HuH-7 (cell line): ENCODE results near the gene RCCD1.
A peak's percentile ranks its signal among the peaks of the same experiment; 100 is the strongest.
"Not testable (repeated sequence)": the region's sequence is repeated elsewhere in the genome, so short reads cannot be mapped to it uniquely, and the experiment has no call there.

Source experiments
- DNase-seq: peaks from one replicate; pipeline ENCODE4 v3.0.0; 2011; ENCODE audit warnings: low spot score

RCCD1 gene

DNA sequence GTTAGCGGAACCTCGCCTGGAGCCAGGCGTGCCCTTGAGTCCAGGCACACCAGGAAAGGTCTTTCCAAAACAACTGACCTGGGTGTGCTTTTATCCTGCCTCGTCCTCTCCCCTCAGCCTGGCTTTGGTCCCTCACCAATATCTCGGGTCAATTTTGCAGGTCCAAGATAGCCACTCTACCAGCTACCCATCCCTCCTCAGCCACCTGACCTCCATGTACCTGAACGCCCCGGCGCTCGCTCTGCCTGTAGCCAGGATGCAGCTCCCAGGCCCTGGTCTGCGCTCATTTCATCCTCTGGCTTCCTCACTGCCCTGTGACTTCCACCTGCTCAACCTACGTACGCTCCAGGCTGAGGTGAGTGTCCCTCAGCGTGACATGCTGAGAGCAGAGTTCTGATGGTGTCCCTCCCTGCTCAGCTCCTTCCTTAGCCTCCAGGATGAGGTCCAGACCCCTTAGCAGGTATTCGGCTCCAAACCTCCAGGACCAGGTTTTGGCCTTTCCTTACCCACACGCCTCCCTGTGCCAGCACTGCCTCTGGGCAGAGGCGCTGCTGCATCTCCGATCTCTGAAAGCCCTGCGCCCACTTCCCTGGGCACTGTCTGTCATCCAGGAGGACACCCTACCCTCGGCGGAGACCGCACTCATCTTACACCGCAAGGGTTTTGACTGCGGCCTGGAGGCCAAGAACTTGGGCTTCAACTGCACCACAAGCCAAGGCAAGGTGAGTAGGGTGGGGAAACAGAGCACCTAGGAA is 36.5 kb upstream of the RCCD1 start:
- DNase-seq, result no peak

DNA sequence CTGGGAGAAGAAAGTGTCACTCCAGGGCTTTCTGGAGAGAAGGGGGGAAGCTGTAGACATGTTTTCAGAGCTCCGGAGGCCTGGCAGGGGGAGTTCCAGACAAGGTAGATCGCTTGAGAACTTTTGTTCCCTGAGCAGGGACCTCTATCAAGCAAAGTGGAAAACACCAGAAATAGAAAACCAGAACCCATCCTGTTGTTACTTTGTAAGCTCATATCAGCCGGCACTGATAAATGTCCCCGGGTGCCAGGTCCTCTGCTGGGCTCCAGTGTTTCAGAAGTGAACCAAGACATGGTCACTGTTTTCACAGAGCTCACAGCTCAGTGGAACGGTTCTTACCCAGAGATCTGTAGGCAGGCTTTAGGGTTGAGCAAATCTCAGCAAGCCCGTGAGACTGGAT is 35.8 kb upstream of the RCCD1 start:
- no peak for DNase-seq

DNA sequence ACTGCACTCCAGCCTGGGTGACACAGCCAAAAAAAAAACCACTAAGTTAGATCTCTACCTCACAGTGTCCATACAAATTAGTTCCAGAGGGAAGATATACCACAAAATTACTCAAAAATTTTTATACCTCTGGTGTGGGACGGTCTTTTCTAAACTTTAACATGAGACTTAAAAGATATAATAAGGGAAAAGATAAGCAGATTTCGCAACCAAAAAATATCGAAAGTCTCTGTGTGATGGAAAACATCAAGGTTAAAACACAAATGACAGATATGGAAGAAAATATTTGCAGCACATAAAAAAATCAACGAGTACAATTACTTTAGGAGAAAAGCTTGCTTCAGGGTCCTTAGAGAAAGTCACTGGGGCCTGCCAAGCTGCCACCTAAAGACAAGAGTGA is 32.8 kb upstream of the RCCD1 start:
- no peak for DNase-seq

DNA sequence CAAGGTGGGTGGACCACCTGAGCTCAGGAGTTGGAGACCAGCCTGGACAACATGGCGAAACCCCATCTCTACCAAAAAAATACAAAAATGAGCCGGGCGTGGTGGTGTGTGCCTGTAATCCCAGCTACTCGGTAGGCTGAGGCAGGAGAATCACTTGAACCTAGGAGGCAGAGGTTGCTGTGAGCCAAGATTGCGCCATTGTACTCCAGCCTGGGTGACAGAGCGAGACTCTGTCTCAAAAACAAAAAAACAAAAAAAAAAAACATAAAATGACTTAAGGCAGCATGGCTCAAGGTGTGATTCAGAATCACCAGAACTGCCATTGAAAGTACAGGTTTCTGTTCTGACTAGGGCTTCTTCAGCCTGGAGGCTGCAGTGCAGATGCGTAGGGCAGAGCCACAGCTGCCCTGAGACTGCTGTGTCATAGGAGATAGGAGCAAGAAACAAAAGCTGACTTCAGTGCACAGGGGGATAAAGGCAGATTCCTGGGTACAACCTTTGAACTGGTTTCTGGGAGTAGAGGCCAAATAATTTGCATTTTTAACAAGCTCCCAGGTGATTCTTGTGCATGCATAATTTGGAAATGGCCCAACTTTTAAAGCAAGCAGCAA is 31.9 kb upstream of the RCCD1 start:
- DNase-seq, result peak; percentile 41

DNA sequence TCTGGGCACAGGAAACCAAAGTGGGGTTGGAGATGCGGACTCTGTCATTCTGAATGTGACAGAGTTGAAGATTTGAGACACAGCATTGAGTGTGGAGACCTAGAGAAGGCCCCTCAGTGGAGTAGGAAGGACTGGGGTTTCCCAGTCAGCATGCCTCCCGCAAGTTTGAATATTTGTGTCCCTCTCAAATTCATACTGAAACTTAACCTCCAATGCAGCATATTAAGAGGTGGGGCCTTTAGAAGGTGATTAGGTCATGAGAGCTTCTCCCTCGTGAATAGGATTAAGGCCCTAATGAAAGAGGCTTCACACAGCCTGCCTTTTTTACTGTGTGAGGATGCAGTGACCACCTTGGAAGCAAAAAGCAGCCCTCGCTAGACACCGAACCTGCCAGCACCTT is 30.3 kb upstream of the RCCD1 start:
- DNase-seq, result no peak

DNA sequence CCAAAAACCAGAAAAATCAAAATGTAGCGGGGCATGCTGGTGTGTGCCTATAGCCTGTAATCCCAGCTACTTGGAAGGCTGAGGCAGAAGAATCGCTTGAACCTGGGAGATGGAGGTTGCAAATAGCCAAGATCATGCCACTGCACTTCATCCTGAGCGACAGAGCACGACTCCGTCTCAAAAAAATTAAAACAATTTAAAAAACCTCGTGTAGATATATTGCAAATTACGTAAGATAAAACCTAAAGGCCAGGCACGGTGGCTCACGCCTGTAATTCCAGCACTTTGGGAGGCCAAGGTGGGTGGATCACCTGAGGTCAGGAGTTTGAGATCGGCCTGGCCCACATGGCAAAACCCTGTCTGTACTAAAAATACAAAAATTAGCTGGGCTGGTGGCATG is 27.9 kb upstream of the RCCD1 start:
- not testable (repeated sequence) for DNase-seq

DNA sequence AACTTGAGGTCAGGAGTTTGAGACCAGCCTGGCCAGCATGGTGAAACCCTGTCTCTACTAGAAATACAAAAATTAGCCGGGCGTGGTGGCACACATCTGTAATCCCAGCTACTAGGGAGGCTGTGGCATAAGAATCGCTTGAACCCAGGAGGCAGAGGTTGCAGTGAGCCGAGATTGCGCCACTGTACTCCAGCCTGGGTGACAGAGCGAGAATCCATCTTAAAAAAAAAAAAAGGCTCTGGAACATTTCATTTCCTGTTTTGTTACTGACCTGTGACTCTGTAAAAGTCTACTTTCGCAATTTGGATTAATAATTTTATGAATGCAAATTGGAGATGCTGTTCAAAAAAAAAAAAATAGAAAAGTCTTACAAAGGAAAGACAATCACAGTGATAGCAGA is 26.6 kb upstream of the RCCD1 start:
- not testable (repeated sequence) for DNase-seq

DNA sequence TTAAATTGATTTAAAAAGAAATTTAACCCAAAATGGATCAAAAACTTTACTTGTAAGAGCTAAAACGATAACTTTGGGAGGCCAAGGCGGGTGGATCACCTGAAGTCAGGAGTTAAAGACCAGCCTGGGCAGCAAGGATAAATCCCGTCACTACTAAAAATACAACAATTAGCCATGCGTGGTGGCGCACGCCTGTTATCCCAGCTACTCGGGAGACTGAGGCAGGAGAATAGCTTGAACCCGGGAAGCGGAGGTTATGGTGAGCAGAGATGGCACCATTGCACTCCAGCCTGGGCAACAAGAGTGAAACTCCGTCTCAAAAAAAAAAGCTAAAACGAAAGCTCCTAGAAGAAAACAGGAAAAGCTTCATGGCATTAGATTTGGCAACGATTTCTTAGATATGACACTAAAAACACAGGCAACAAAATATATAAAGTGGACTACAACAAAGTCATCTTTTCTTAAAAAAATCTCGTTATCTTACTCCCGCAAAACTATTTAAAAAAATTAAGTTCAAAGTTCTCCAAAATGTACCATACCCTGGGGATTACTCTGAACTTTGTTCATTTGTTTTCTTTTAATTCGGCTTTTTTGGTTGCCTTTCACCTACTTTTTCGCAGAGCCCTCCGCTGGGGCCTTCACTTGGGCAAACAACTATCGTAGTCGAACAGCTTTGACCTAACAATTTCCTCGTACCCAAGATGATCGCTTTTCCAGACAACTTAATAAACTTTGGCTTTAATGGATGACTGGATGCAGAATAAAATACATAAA is 25.3 kb upstream of the RCCD1 start:
- DNase-seq, result no peak

DNA sequence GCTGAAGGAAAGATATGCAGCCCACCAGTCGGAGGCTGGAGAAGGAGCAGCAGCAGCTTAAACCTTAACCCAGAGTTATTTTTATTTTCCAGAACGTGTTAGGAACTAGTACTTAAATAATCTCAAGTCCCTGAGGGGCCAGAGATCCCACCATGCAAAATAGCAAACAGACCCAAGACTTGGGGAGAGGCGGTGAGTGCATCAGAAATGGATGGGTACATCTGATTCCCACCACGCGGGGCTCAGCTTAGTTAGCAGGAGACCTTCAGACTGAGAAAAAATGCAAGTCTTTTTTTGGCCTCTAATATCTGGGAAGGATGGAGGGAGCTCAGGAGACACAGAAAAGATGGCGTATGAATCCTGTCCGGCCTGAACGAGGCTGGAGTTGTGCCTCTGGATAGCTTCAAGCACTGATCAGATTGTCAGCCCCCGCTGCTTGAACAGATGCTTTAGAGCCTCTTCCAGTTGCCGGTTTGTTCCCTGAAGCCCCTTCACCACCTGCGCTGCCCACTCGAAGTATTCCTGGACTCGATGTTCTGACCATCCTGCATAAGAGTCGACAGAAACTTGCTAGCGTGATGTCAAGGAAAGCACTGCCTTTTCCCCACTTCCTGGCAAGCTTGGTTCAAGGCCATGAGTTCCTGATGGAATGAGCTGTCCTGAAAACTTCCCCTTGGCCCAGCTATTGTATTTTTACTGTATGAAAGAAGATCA is 23.7 kb upstream of the RCCD1 start:
- DNase-seq, result no peak

DNA sequence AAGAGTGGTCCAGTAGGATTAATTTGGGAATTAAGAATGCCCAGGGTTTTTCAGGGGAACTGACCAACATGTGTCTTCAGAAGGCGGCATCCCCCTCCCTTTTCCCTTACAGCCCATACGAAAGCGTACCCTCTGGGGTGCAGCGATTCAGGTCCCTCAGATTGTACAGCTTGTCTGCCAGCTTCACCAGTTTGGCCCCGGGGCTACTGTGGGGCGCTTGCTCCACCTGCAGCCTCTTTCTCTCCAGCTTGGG is 23.2 kb upstream of the RCCD1 start:
- no peak for DNase-seq

DNA sequence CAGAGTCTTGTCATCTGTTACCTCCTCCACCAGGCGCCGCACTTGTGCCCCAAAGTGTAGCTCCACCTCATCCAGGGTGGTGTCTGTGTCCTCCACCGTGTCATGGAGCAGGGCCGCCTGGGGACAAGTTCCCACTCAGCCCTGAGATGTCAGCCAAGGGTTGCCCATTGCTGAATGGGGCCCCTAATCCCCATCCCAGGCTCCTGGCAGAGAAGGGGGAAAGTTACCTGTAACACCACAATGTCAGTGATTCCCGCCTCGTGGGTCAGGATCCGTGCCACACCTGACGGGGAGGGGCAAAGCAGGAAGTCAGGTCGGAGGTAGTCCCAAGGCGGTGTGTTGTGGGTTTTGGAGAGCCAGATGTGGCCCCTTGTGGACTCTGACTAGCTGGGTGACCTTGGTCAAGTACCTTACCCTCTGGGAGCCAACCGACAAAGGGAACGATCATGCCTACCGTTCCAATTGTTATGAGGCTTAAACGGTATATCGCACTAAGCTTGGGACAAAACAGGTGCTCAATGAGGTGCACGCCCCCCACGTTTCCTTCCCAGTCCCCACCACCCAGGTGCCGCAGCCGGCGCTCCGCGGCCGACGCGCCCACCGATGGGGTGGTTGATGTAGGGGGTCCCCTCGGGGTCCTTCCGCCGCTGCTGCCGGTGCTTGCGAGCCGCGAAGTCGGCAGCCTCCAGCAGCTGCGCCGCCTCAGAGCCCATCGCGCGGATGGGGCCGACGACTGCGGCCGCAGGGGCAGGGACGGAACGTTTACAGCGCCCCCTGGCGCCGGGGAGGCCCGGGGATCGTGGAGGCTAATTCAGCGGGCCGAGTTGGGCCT is 22.6 kb upstream of the RCCD1 start, which contains the start of gene HDDC3:
Gene HDDC3, minus strand, starts transcription at position 722 of the 832 bp plus-strand sequence. Its CDS starts 9 bp downstream, at position 713.
- DNase-seq, result peak; percentile 97

DNA sequence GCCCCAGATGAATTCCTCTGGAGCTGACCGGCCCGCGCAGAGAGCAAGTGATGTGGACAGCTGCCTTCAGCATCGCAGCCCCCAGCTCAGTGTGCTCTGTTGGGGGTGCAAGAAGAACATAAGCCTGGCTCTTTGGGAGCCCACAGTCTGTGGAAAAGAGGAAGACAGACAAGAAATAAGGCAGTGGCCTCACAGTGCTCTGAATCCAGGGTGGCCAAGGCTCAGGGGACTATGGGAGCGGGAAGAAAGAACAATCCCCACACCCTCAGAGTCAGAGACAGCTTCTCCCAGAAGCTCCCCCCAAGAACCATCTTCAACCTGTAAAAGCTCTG is 22.1 kb upstream of the RCCD1 start:
- DNase-seq, result no peak

DNA sequence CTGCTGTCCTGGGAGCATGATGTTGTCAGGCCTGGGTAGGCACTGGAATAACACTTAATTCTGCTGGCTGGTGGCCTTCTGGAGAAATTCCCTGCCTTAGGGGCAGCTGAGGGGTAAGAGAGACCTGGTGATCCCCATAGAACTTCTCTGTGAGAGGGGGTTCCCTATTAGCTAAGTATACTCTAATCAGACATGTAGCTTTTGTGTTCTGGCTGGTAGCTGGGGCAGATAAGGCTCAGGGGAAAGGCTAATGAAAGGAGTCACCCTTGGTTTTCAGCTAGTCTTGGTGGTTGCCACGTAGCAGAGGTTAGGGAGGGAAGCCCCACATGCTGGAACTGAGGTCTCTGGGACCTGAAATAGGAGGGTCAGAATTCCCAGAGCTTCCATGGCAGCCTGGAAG is 21.4 kb upstream of the RCCD1 start:
- no peak for DNase-seq

DNA sequence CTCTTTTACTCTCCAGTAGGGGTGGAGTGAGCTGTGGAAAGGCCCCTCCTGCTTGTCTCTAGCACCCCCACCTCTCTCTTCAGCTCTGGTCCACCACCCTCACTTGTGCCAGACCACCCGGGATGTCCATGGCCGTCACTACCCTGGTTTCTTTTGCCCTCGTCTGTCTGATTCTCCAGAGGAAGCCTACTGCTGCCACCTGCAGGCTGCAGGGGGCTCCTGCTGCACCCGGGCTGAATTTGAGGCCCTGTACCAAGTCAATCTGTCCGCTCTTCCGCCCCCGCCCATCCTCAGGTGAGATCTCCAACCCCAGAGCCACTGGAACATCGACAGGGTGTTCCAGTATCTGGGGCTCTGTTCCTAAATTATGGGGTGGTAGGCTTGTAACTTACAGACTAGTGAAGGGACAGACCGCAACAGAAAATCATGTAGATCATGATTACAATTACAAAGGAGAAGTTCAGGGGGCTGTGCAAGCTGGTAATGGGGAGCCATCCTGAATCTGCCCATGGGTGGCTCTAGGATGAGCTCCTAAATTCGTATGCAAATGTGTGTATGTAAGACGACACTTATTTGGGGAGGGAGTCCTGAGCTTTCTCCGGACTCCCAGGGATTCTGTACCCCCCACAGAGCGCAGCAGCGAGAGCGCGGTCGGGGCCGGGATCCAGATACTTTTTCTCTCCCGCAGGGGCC is 20.3 kb upstream of the RCCD1 start:
- peak; percentile 98 for DNase-seq

DNA sequence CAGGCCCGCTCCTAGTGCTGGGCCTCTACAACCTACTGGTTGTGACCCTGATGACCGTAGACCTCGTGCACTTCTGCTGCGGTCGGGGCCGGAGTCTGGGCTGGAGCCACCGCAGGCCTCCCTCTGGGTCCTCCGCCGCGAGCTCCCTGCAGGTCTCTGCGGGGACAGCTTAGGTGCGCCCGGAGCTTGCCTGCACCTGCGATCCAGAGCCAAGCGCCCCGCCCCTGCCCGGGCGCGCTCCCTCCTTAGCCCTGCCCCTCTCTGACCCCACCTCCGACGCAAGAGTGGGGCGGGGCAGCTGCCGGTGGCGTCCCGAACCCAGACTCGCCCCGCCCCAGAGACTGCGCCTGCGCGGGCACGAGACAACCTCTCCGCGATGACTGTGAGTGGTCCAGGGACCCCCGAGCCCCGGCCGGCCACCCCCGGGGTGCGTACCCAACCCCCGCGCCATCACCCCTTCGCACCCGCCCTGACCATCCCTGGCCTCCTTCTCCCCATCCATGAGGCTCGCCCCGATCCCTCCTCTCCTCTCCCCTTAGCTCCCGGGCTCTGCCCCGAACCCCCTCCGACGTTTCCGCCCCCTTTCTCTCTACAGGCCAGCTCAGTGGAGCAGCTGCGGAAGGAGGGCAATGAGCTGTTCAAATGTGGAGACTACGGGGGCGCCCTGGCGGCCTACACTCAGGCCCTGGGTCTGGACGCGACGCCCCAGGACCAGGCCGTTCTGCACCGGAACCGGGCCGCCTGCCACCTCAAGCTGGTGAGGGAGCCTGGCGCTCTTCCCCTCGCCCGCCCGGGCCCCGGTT is 19.5 kb upstream of the RCCD1 start, which contains the start of gene UNC45A:
Gene UNC45A, plus strand, starts transcription at position 337 of the 803 bp plus-strand sequence. Its CDS starts 40 bp downstream, at position 377.
- peak; percentile 97 for DNase-seq

DNA sequence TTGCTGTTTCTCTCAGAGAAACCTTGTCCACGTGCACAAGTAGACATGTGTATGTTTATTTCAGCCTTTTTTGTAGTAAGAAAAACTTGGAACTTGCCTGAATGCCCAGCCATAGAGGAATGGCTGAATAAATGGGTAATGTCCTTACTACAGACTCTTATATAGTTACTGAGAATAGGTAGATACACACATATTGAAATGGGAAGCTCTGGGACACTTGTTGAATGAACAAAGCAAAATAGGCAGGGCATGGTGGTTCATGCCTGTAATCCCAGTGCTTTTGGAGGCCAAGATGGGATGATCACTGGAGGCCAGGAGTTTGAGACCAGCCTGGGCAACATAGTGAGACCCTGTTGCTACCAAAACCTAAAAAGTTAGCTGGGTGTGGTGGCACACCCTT is 17.9 kb upstream of the RCCD1 start:
- DNase-seq, result no peak

DNA sequence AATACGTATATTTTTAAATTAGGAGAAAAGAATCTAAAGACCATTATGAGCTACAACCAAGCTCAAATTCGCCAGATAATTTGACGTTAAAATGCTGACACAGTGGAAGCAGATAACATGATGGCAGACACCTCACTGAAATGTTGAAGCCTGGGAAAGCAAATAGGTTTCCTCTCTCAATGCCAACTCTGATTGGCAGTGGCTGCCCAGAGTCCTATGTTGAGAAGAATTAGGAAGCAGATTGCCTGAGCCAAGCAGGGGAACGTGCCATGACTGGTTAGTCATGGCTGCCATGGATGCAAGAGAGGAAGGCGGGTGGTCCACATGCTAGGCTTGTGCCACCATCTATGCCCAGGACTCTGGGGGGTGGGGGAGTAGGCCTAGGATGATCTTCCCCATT is 16.4 kb upstream of the RCCD1 start:
- DNase-seq, result no peak

DNA sequence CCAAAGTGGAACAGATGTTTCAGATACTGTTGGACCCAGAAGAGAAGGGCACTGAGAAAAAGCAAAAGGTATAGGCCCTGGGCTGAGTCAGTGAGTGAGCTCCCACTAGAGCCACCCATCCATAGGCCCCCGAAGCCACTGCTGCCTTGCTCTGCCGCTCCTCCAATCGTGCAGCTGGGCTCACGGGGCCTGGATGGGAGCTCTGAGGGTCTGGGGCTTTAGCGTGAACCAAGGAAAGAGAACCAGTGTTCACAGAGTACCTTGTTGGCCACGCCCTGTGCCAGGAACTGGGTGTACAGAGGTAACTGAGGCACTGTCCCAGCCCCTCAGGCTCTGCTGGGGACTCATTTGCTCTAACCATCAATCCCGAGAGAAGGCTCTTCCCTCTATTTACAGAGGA is 14.9 kb upstream of the RCCD1 start:
- DNase-seq, result no peak

DNA sequence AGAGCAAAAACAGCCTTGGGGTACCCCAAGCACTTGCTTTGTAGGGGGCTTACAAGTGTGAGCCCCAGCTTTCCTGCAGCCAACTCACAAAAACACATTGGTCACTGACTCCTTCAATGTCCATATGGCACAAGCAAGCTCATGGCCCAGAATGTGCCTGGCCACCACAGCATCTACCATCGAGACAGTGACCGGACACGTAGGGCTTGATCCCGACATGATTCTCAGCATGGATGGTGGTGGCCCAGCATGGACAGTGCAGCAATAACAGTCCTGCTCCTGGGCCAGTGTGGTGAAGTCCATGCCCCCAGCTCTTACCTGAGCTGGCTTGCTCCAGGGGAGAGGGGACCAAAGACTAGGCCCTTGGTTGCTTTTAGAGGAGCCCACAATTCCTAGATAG is 13.6 kb upstream of the RCCD1 start:
- no peak for DNase-seq

DNA sequence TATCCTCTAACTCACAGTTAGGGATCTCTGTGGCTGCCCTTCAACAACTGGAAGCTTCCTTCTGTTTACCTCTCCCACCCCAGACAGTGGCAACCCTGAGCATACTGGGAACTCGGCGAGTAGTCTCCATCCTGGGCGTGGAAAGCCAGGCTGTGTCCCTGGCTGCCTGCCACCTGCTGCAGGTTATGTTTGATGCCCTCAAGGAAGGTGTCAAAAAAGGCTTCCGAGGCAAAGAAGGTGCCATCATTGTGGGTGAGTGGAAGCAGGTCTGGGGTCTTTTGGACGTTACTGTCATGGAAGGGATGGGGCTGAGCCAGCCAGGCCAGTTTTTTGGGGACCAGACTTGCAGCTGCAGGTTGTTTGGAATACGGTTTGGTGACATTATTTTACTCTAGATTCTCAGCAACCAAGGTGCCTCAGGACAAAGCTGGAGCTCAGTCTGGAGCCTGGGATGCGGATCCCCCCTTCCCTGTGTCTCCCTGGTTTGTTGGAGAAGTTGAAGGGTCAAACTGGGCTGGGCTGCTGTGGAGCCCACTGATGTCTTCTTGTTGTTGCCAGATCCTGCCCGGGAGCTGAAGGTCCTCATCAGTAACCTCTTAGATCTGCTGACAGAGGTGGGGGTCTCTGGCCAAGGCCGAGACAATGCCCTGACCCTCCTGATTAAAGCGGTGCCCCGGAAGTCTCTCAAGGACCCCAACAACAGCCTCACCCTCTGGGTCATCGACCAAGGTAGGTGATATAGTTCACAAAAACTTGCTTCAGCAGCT is 12.1 kb upstream of the RCCD1 start:
- no peak for DNase-seq
